ENCODE results near the gene NEMP1. TPM values are rescaled to one million over a fixed set of nuclear protein-coding genes. Genes with fewer than 3 reads are reported as not detected.

NEMP1 gene
- total RNA-seq, 1 donor from 2014 or later = 27.6 TPM

GRCh38 chr12:57044889-57045288 is 33.7 kb downstream of the NEMP1 start:
- H3K4me1 Mint-ChIP-seq = peaks cover 22% of the 10 kb centered on the region
- intact Hi-C loops (cut with micrococcal nuclease) = no loop called here
- H3K4me3 Mint-ChIP-seq = no peak overlapping the region
- no peaks in the 10 kb centered on the region for H3K27me3 Mint-ChIP-seq
- no peak for TF ChIP-seq CTCF (IDR thresholded peaks at IDR 0.05)
- ChIA-PET POLR2A (no interaction called here), CTCF (no interaction called here)
- H3K27ac Mint-ChIP-seq = no peak overlapping the region
- H3K36me3 Mint-ChIP-seq (ENCODE audit: low read depth) = no peaks in the 10 kb centered on the region
- DNase-seq (no peak), ATAC-seq (ENCODE audit: low read depth) (no peak)
- no peaks in the 10 kb centered on the region for H3K9me3 Mint-ChIP-seq

GRCh38 chr12:57044468-57044867 is 34.1 kb downstream of the NEMP1 start:
- ATAC-seq (ENCODE audit: low read depth) = no peak
- intact Hi-C loops (cut with micrococcal nuclease) = no loop called here
- Mint-ChIP-seq H3K36me3 (ENCODE audit: low read depth) (no peaks in the 10 kb centered on the region), H3K4me1 (peaks cover 22% of the 10 kb centered on the region), H3K4me3 (no peak overlapping the region), H3K27ac (no peak overlapping the region), H3K27me3 (no peaks in the 10 kb centered on the region), H3K9me3 (no peaks in the 10 kb centered on the region)
- POLR2A ChIA-PET = no interaction called here
- CTCF ChIA-PET = no interaction called here
- TF ChIP-seq CTCF (IDR thresholded peaks at IDR 0.05) = no peak
- DNase-seq = no peak

- intact Hi-C loops (cut with micrococcal nuclease) = no loop called here
- CTCF ChIA-PET = no interaction called here
- no peak for ATAC-seq (ENCODE audit: low read depth)
- Mint-ChIP-seq H3K27ac (no peak overlapping the region), H3K36me3 (ENCODE audit: low read depth) (no peaks in the 10 kb centered on the region), H3K4me3 (no peak overlapping the region), H3K9me3 (no peaks in the 10 kb centered on the region), H3K4me1 (peaks cover 19% of the 10 kb centered on the region), H3K27me3 (no peaks in the 10 kb centered on the region)
- POLR2A ChIA-PET = no interaction called here
- DNase-seq = no peak
- no peak for TF ChIP-seq CTCF (IDR thresholded peaks at IDR 0.05)
Observed at GRCh38 chr12:57042695-57043094, 35.9 kb downstream of the NEMP1 start.

DNA sequence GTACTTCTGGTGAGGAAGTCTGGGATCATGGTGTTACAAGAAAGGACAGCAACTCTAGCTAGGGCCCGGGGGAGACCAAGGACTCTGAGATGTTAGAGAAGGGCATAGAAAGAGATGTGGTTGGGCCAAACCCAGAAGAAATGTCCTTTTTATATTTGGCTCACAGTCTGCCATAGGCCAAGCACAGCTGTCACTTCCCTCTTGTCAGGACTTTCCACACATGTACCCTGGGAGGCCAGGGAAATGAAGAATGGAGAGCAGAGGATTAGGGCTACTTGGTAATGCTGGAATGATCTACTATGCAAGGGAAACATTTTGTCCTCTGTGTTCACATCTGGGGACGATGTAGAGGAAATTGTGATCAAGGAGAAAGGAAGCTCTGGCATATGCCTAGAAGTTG is 37.8 kb downstream of the NEMP1 start:
- no peaks in the 10 kb centered on the region for H3K9me3 Mint-ChIP-seq
- no peak for ATAC-seq (ENCODE audit: low read depth)
- TF ChIP-seq CTCF (IDR thresholded peaks at IDR 0.05) = no peak
- H3K27me3 Mint-ChIP-seq = no peaks in the 10 kb centered on the region
- no peak for DNase-seq
- intact Hi-C loops (cut with micrococcal nuclease) = no loop called here
- CTCF ChIA-PET = no interaction called here
- no peak overlapping the region for H3K27ac Mint-ChIP-seq
- H3K36me3 Mint-ChIP-seq (ENCODE audit: low read depth) = no peaks in the 10 kb centered on the region
- H3K4me1 Mint-ChIP-seq = no peaks in the 10 kb centered on the region
- POLR2A ChIA-PET = interaction anchor here (0.8 kb wide), 1 partner anchor 71 kb away, joined by 6 read pairs; no protein-coding TSS in a partner anchor
- H3K4me3 Mint-ChIP-seq = no peak overlapping the region

- intact Hi-C loops (cut with micrococcal nuclease) = no loop called here
- ChIA-PET CTCF (no interaction called here), POLR2A (interaction anchor here (0.8 kb wide), 1 partner anchor 72 kb away, joined by 6 read pairs; no protein-coding TSS in a partner anchor)
- no peak overlapping the region for H3K27ac Mint-ChIP-seq
- H3K4me3 Mint-ChIP-seq = no peak overlapping the region
- no peaks in the 10 kb centered on the region for H3K36me3 Mint-ChIP-seq (ENCODE audit: low read depth)
- no peaks in the 10 kb centered on the region for H3K27me3 Mint-ChIP-seq
- no peak for DNase-seq
- no peaks in the 10 kb centered on the region for H3K4me1 Mint-ChIP-seq
- H3K9me3 Mint-ChIP-seq = no peaks in the 10 kb centered on the region
- no peak for ATAC-seq (ENCODE audit: low read depth)
- no peak for TF ChIP-seq CTCF (IDR thresholded peaks at IDR 0.05)
Observed at GRCh38 chr12:57040211-57040610, 38.4 kb downstream of the NEMP1 start.

Measured in activated B cell treated with CpG ODN at 0.5 μM for 24 hours (primary cell).